SK-N-SH treated with all-trans-retinoic acid at 6 μM for 48 hours (cell line): ENCODE data around the gene CD14.

ENCODE experiments used
- ATAC-seq: fragments of 200-7000 bp; cut with Tn5 transposase; 3 replicates; pipeline ENCODE4 v1.9.1; 2020; ENCODE audit warnings: mild to moderate bottlenecking, moderate library complexity
- ARNTL ChIP-seq: fragments of 450-650 bp; formaldehyde crosslinking; IDR thresholded peaks from 2 replicates; pipeline ENCODE4 v1.5.0; 2020; ENCODE audit warnings: low read depth, mild to moderate bottlenecking, moderate library complexity, borderline replicate concordance
- BACH2 ChIP-seq: fragments of 250-450 bp; sonication (Bioruptor Pico); IDR thresholded peaks from 2 replicates; pipeline ENCODE4 v1.9.0; 2021; ENCODE audit warnings: mild to moderate bottlenecking, borderline replicate concordance
- ESRRG ChIP-seq: fragments of 250-450 bp; sonication (Bioruptor Pico); IDR thresholded peaks from 2 replicates; pipeline ENCODE4 v1.6.1; 2021; ENCODE audit warnings: mild to moderate bottlenecking
- GLIS3 ChIP-seq: fragments of 250-450 bp; sonication (Bioruptor Pico); IDR thresholded peaks from 2 replicates; pipeline ENCODE4 v1.5.0; 2020; ENCODE audit warnings: mild to moderate bottlenecking, moderate library complexity
- ISL1 ChIP-seq: fragments of 250-450 bp; sonication (Bioruptor Pico); IDR thresholded peaks from 2 replicates; pipeline ENCODE4 v2.1.2; 2022; ENCODE audit warnings: mild to moderate bottlenecking, moderate library complexity
- OSR1 ChIP-seq: fragments of 250-450 bp; sonication (Bioruptor Pico); IDR thresholded peaks from 2 replicates; pipeline ENCODE4 v1.8.0; 2022; ENCODE audit warnings: moderate library complexity, mild to moderate bottlenecking, inconsistent platforms
- PPARA ChIP-seq: fragments of 250-450 bp; sonication (Bioruptor Pico); IDR thresholded peaks from 2 replicates; pipeline ENCODE4 v1.5.0; 2020; ENCODE audit warnings: mild to moderate bottlenecking, borderline replicate concordance
- RARB ChIP-seq: fragments of 250-450 bp; sonication (Bioruptor Pico); IDR thresholded peaks from 2 replicates; pipeline ENCODE4 v1.8.0; 2021; ENCODE audit warnings: mild to moderate bottlenecking, moderate library complexity
- SNAI2 ChIP-seq: fragments of 250-450 bp; sonication (Bioruptor Pico); IDR thresholded peaks from 2 replicates; pipeline ENCODE4 v1.5.0; 2020; ENCODE audit warnings: mild to moderate bottlenecking, moderate library complexity
- TCF4 ChIP-seq: fragments of 250-450 bp; sonication (Bioruptor Pico); IDR thresholded peaks from 2 replicates; pipeline ENCODE4 v1.8.0; 2021; ENCODE audit warnings: mild to moderate bottlenecking, moderate library complexity, borderline replicate concordance
- TOX ChIP-seq: fragments of 250-450 bp; sonication (Bioruptor Pico); IDR thresholded peaks from 2 replicates; pipeline ENCODE4 v1.8.0; 2021; ENCODE audit warnings: mild to moderate bottlenecking, moderate library complexity, borderline replicate concordance
- ZC3H10 ChIP-seq: fragments of 250-450 bp; sonication (Bioruptor Pico); IDR thresholded peaks from 2 replicates; pipeline ENCODE4 v1.5.1; 2021; ENCODE audit warnings: mild to moderate bottlenecking, moderate library complexity
- ZFP3 ChIP-seq: fragments of 250-450 bp; sonication (Bioruptor Pico); IDR thresholded peaks from 2 replicates; pipeline ENCODE4 v1.5.0; 2020; ENCODE audit warnings: mild to moderate bottlenecking, moderate library complexity
- ZFP30 ChIP-seq: fragments of 450-650 bp; formaldehyde crosslinking; IDR thresholded peaks from 2 replicates; pipeline ENCODE4 v1.5.0; 2022; ENCODE audit warnings: mild to moderate bottlenecking, moderate library complexity
- ZNF565 ChIP-seq: fragments of 450-650 bp; formaldehyde crosslinking; conservative IDR thresholded peaks from 2 replicates; pipeline ENCODE4 v1.5.0; 2020; ENCODE audit warnings: low read depth, mild to moderate bottlenecking, moderate library complexity
- ZNF70 ChIP-seq: fragments of 450-650 bp; formaldehyde crosslinking; IDR thresholded peaks from 2 replicates; pipeline ENCODE4 v1.5.0; 2020; ENCODE audit warnings: mild to moderate bottlenecking, moderate library complexity
- ZNF8 ChIP-seq: fragments of 450-650 bp; formaldehyde crosslinking; IDR thresholded peaks from 2 replicates; pipeline ENCODE4 v1.5.0; 2020; ENCODE audit warnings: mild to moderate bottlenecking, moderate library complexity
- TF ChIP-seq, protein P1 (sequence below): fragments of 250-450 bp; sonication (Bioruptor Pico); IDR thresholded peaks from 2 replicates; pipeline ENCODE4 v1.8.0; 2021; ENCODE audit warnings: low read depth, mild to moderate bottlenecking, moderate library complexity, borderline replicate concordance
- TF ChIP-seq, protein P2 (sequence below): fragments of 250-450 bp; sonication (Bioruptor Pico); IDR thresholded peaks from 2 replicates; pipeline ENCODE4 v1.5.0; 2020; ENCODE audit warnings: mild to moderate bottlenecking, moderate library complexity
- TF ChIP-seq, protein P3 (sequence below): fragments of 250-450 bp; sonication (Bioruptor Pico); IDR thresholded peaks from 2 replicates; pipeline ENCODE4 v1.5.1; 2020; ENCODE audit warnings: low read depth, mild to moderate bottlenecking, moderate library complexity
- TF ChIP-seq, protein P4 (sequence below): fragments of 250-450 bp; sonication (Bioruptor Pico); IDR thresholded peaks from 2 replicates; pipeline ENCODE4 v1.5.1; 2021; ENCODE audit warnings: mild to moderate bottlenecking, moderate library complexity
- TF ChIP-seq, protein P5 (sequence below): fragments of 250-450 bp; sonication (Bioruptor Pico); IDR thresholded peaks from 2 replicates; pipeline ENCODE4 v1.8.0; 2020; ENCODE audit warnings: mild to moderate bottlenecking, moderate library complexity, borderline replicate concordance

Gene CD14

DNA sequence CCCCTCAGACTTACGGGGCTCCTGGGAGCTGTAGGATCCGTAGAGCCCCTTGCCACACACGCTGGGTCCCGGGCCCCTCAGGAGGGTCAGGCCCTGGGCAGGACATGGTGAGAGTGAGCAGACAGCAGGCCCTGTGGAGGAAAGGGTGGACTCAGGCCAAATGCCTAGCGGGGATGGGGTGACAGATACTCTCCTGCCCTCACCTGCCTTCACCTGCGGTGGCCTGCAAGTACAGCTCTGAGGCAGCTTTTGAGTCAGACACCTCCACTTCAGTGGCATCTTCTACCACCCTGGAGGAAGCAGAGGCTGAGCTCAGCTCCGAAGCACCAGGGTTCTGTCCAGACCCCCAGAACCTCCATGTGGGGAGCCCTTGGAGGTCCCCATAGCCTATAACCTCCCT is 42.1 kb downstream of the CD14 start:
- TF ChIP-seq, protein P1, sequence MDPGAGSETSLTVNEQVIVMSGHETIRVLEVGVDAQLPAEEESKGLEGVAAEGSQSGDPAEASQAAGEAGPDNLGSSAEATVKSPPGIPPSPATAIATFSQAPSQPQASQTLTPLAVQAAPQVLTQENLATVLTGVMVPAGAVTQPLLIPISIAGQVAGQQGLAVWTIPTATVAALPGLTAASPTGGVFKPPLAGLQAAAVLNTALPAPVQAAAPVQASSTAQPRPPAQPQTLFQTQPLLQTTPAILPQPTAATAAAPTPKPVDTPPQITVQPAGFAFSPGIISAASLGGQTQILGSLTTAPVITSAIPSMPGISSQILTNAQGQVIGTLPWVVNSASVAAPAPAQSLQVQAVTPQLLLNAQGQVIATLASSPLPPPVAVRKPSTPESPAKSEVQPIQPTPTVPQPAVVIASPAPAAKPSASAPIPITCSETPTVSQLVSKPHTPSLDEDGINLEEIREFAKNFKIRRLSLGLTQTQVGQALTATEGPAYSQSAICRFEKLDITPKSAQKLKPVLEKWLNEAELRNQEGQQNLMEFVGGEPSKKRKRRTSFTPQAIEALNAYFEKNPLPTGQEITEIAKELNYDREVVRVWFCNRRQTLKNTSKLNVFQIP (CRISPR knock-in tag), result no peak
- TF ChIP-seq SNAI2 (CRISPR knock-in tag) (no peak), ZFP30 (CRISPR knock-in tag) (no peak), ZNF70 (CRISPR knock-in tag) (no peak), BACH2 (no peak), TCF4 (CRISPR knock-in tag) (no peak), ARNTL (CRISPR knock-in tag) (no peak), ZC3H10 (CRISPR knock-in tag) (no peak), ZNF8 (no peak), OSR1 (CRISPR knock-in tag) (no peak), ESRRG (CRISPR knock-in tag) (no peak), TOX (CRISPR knock-in tag) (no peak), GLIS3 (CRISPR knock-in tag) (no peak), RARB (CRISPR knock-in tag) (no peak), PPARA (CRISPR knock-in tag) (no peak)
- TF ChIP-seq, protein P2, sequence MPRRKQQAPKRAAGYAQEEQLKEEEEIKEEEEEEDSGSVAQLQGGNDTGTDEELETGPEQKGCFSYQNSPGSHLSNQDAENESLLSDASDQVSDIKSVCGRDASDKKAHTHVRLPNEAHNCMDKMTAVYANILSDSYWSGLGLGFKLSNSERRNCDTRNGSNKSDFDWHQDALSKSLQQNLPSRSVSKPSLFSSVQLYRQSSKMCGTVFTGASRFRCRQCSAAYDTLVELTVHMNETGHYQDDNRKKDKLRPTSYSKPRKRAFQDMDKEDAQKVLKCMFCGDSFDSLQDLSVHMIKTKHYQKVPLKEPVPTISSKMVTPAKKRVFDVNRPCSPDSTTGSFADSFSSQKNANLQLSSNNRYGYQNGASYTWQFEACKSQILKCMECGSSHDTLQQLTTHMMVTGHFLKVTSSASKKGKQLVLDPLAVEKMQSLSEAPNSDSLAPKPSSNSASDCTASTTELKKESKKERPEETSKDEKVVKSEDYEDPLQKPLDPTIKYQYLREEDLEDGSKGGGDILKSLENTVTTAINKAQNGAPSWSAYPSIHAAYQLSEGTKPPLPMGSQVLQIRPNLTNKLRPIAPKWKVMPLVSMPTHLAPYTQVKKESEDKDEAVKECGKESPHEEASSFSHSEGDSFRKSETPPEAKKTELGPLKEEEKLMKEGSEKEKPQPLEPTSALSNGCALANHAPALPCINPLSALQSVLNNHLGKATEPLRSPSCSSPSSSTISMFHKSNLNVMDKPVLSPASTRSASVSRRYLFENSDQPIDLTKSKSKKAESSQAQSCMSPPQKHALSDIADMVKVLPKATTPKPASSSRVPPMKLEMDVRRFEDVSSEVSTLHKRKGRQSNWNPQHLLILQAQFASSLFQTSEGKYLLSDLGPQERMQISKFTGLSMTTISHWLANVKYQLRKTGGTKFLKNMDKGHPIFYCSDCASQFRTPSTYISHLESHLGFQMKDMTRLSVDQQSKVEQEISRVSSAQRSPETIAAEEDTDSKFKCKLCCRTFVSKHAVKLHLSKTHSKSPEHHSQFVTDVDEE (CRISPR knock-in tag), result no peak
- TF ChIP-seq, protein P3, sequence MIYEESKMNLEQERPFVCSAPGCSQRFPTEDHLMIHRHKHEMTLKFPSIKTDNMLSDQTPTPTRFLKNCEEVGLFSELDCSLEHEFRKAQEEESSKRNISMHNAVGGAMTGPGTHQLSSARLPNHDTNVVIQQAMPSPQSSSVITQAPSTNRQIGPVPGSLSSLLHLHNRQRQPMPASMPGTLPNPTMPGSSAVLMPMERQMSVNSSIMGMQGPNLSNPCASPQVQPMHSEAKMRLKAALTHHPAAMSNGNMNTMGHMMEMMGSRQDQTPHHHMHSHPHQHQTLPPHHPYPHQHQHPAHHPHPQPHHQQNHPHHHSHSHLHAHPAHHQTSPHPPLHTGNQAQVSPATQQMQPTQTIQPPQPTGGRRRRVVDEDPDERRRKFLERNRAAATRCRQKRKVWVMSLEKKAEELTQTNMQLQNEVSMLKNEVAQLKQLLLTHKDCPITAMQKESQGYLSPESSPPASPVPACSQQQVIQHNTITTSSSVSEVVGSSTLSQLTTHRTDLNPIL (CRISPR knock-in tag), result no peak
- TF ChIP-seq, protein P4, sequence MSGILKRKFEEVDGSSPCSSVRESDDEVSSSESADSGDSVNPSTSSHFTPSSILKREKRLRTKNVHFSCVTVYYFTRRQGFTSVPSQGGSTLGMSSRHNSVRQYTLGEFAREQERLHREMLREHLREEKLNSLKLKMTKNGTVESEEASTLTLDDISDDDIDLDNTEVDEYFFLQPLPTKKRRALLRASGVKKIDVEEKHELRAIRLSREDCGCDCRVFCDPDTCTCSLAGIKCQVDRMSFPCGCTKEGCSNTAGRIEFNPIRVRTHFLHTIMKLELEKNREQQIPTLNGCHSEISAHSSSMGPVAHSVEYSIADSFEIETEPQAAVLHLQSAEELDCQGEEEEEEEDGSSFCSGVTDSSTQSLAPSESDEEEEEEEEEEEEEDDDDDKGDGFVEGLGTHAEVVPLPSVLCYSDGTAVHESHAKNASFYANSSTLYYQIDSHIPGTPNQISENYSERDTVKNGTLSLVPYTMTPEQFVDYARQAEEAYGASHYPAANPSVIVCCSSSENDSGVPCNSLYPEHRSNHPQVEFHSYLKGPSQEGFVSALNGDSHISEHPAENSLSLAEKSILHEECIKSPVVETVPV, result no peak
- no peak for ATAC-seq

DNA sequence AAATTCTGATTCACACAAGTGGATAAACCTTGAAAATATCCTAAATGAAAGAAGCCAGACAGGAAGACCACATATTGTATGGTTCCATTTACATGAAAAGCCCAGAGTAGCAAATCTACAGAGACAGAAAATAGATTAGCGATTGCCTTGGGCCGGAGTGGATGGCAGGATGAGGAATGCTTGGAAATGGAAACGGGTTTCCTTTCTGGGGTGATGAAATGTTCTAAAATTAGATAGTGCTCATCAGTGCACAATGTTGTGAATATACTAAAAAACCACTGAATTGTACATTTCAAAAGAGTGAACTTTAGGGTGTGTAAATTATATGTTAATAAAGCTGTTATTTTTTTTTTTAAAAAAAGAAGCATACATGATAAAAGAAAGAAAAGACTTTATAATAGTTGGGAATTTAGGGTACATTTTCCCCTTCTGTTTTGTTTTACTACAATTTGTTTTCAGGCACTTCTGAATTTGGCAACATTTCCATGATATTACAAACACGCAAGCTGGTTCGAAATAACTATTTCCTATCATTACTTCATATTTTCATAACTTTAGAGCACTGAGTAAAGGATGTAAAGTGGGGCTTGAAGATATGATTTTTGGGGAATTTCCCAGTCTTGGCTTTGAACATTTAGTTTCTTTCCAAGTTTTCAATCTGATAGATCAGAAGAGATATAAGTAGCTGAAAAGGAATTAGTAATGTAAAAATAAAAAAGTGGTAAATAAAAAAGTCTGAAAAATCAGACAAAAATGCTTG is 44.5 kb downstream of the CD14 start:
- TF ChIP-seq ESRRG (CRISPR knock-in tag) (no peak), PPARA (CRISPR knock-in tag) (no peak), TCF4 (CRISPR knock-in tag) (no peak), ZFP30 (CRISPR knock-in tag) (no peak)

DNA sequence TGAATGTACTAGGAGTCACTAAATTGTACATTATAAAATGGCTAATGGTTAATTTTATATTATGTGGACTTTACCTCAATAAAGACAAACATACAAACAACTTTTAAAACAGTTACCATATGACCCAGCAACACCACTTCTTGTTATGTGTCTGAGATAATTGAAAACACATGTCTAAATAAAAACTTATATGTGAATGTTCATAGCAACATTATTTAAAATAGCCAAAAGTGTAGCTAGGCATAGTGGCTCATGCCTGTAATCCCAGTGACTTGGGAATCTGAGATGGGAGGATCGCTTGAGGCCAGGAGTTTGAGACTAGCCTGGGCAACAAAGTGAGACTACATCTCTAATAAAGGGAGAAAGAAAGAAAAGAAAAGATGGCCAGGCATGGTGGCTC is 45.5 kb downstream of the CD14 start:
- TF ChIP-seq ZNF565 (CRISPR knock-in tag), result no peak
- TF ChIP-seq ZNF8, result no peak
- no peak for TF ChIP-seq ZFP3 (CRISPR knock-in tag)
- TF ChIP-seq ZC3H10 (CRISPR knock-in tag), result no peak
- TF ChIP-seq ZNF70 (CRISPR knock-in tag), result no peak
- TF ChIP-seq, protein P3 (CRISPR knock-in tag), result no peak
- no peak for TF ChIP-seq TCF4 (CRISPR knock-in tag)
- TF ChIP-seq ISL1 (CRISPR knock-in tag), result no peak
- TF ChIP-seq SNAI2 (CRISPR knock-in tag), result no peak
- TF ChIP-seq ARNTL (CRISPR knock-in tag), result no peak
- TF ChIP-seq, protein P2 (CRISPR knock-in tag), result no peak
- no peak for TF ChIP-seq PPARA (CRISPR knock-in tag)
- TF ChIP-seq, protein P5, sequence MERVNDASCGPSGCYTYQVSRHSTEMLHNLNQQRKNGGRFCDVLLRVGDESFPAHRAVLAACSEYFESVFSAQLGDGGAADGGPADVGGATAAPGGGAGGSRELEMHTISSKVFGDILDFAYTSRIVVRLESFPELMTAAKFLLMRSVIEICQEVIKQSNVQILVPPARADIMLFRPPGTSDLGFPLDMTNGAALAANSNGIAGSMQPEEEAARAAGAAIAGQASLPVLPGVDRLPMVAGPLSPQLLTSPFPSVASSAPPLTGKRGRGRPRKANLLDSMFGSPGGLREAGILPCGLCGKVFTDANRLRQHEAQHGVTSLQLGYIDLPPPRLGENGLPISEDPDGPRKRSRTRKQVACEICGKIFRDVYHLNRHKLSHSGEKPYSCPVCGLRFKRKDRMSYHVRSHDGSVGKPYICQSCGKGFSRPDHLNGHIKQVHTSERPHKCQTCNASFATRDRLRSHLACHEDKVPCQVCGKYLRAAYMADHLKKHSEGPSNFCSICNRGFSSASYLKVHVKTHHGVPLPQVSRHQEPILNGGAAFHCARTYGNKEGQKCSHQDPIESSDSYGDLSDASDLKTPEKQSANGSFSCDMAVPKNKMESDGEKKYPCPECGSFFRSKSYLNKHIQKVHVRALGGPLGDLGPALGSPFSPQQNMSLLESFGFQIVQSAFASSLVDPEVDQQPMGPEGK (CRISPR knock-in tag), result no peak
- ATAC-seq, result no peak

More for the DNA sequence above, 44.5 kb downstream of the CD14 start:
- ATAC-seq, result no peak
